ENCODE measurements around the gene MRPL17.

- TF ChIP-seq CTCF (conservative IDR thresholded peaks at IDR 0.05; ENCODE audit: low read depth, low read length) (no peak), EZH2phosphoT487 (IDR thresholded peaks at IDR 0.05; ENCODE audit: borderline replicate concordance, low read length) (no peak)
Measured at GRCh38 chr11:6727971-6728760, 45.0 kb upstream of the MRPL17 start.
